Neural progenitor cell (in vitro differentiated cells): ENCODE measurements around the gene APBA3. TPM values are rescaled to one million over a fixed set of nuclear protein-coding genes. Genes with fewer than 3 reads are reported as not detected.

ENCODE experiments used
- DNase-seq: peaks from one replicate; pipeline ENCODE4 v3.0.0-alpha.2; 2016; ENCODE audit warnings: low spot score
- H2AFZ ChIP-seq: fragments of 200-600 bp; sonication (generic); replicated peaks from 2 replicates; pipeline ENCODE4 v1.6.1; 2016; ENCODE audit warnings: antibody characterized with exemption
- H3F3A ChIP-seq: fragments of 200-600 bp; sonication (generic); 2 replicates; pipeline ENCODE4 v1.6.1; 2016; ENCODE audit warnings: antibody characterized with exemption, low read depth
- H3K27ac ChIP-seq: fragments of 200-600 bp; sonication (generic); 2 replicates; pipeline ENCODE4 v1.5.1; 2016; ENCODE audit warnings: mild to moderate bottlenecking
- H3K27me3 ChIP-seq: fragments of 200-600 bp; sonication (generic); 2 replicates; pipeline ENCODE4 v1.6.1; 2016; ENCODE audit warnings: mild to moderate bottlenecking, moderate library complexity
- H3K36me3 ChIP-seq: fragments of 200-600 bp; sonication (generic); 2 replicates; pipeline ENCODE4 v1.5.1; 2016
- H3K4me1 ChIP-seq: fragments of 200-600 bp; sonication (generic); 2 replicates; pipeline ENCODE4 v1.6.1; 2016; ENCODE audit warnings: mixed run types
- H3K4me2 ChIP-seq: fragments of 200-600 bp; sonication (generic); 2 replicates; pipeline ENCODE4 v1.6.1; 2016
- H3K4me3 ChIP-seq: fragments of 200-600 bp; sonication (generic); 2 replicates; pipeline ENCODE4 v1.5.1; 2016
- H3K79me2 ChIP-seq: fragments of 200-600 bp; sonication (generic); 2 replicates; pipeline ENCODE4 v1.6.1; 2016; ENCODE audit warnings: low read depth
- H3K9ac ChIP-seq: fragments of 200-600 bp; sonication (generic); 2 replicates; pipeline ENCODE4 v1.6.1; 2016
- H3K9me3 ChIP-seq: fragments of 200-600 bp; sonication (generic); 2 replicates; pipeline ENCODE4 v1.5.1; 2016; ENCODE audit warnings: low read depth
- H4K20me1 ChIP-seq: fragments of 200-600 bp; sonication (generic); 2 replicates; pipeline ENCODE4 v1.6.1; 2016; ENCODE audit warnings: low read depth
- H3K27ac Mint-ChIP-seq: 3 replicates; pipeline ENCODE4 v1.8.0; 2021; ENCODE audit warnings: mixed read lengths
- H3K27me3 Mint-ChIP-seq: 2 replicates; pipeline ENCODE4 v1.8.0; 2022; ENCODE audit warnings: low read depth, mild to moderate bottlenecking, inconsistent platforms, moderate library complexity, mixed read lengths; ENCODE audit not compliant: insufficient read depth
- H3K36me3 Mint-ChIP-seq: 3 replicates; pipeline ENCODE4 v1.8.0; 2021; ENCODE audit warnings: mixed read lengths
- H3K4me1 Mint-ChIP-seq: 3 replicates; pipeline ENCODE4 v1.8.0; 2021; ENCODE audit warnings: mixed read lengths
- H3K4me3 Mint-ChIP-seq: 3 replicates; pipeline ENCODE4 v1.8.0; 2021; ENCODE audit warnings: mild to moderate bottlenecking, moderate library complexity, mixed read lengths
- H3K9me3 Mint-ChIP-seq: 3 replicates; pipeline ENCODE4 v1.8.0; 2020; ENCODE audit warnings: mixed read lengths
- EZH2 ChIP-seq: fragments of 200-600 bp; sonication (generic); IDR thresholded peaks from 2 replicates; pipeline ENCODE4 v1.6.1; 2017; ENCODE audit warnings: antibody characterized with exemption, mild to moderate bottlenecking, moderate library complexity
- EZH2phosphoT487 ChIP-seq: fragments of 200-600 bp; sonication (generic); IDR thresholded peaks from 2 replicates; pipeline ENCODE4 v1.6.1; 2017; ENCODE audit warnings: antibody characterized with exemption
- total RNA-seq: library from RNA; depleted of rRNA; stranded (reverse); fragments of >200 nt; gene quantifications from 2 replicates; pipeline ENCODE4 v1.2.3, GENCODE V29; 2015; ENCODE audit warnings: low replicate concordance
- TF ChIP-seq, protein P1 (sequence below): fragments of 200-600 bp; sonication (generic); IDR thresholded peaks from 2 replicates; pipeline ENCODE4 v1.5.1; 2017; ENCODE audit warnings: antibody characterized with exemption, mild to moderate bottlenecking

Gene APBA3
- total RNA-seq, 1 donor from 2014 or later = 17.3 TPM

DNA sequence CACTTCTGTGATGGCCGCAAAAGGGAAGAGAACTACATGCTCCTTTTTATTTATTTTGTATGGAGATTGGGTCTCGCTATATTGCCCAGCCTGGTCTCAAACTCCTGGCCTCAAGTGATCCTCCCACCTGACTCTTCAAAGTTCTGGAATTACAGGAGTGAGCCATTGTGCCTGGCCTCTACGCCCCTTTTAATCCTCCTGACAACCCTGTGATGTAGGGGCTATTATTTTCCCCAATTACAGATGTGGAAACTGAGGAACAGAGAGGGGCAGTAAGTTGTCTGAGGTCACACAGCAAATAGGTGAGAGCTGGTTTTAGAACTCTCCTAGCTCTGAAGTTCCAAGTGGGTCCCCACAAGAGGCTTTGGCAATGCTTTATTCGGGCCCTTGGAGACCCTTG, 41.6 kb downstream of the APBA3 start:
- Histone ChIP-seq H3K27me3 (peaks cover 6% of the 10 kb centered on the region), H3K27ac (no peak overlapping the region), H3K4me1 (peaks cover 31% of the 10 kb centered on the region), H3K9ac (no peak overlapping the region), H3K9me3 (no peaks in the 10 kb centered on the region), H3K4me3 (no peak overlapping the region), H3K4me2 (no peak overlapping the region), H3K36me3 (no peaks in the 10 kb centered on the region), H4K20me1 (peaks cover 7% of the 10 kb centered on the region), H3F3A (peaks cover 41% of the 10 kb centered on the region), H3K79me2 (no peaks in the 10 kb centered on the region), H2AFZ (no peak overlapping the region)
- peaks cover 25% of the 10 kb centered on the region for H3K27me3 Mint-ChIP-seq
- DNase-seq = no peak
- no peaks in the 10 kb centered on the region for H3K36me3 Mint-ChIP-seq
- no peak overlapping the region for H3K27ac Mint-ChIP-seq
- peaks cover 15% of the 10 kb centered on the region for H3K4me1 Mint-ChIP-seq
- H3K4me3 Mint-ChIP-seq = no peak overlapping the region
- no peak for TF ChIP-seq EZH2phosphoT487
- TF ChIP-seq, protein P1, sequence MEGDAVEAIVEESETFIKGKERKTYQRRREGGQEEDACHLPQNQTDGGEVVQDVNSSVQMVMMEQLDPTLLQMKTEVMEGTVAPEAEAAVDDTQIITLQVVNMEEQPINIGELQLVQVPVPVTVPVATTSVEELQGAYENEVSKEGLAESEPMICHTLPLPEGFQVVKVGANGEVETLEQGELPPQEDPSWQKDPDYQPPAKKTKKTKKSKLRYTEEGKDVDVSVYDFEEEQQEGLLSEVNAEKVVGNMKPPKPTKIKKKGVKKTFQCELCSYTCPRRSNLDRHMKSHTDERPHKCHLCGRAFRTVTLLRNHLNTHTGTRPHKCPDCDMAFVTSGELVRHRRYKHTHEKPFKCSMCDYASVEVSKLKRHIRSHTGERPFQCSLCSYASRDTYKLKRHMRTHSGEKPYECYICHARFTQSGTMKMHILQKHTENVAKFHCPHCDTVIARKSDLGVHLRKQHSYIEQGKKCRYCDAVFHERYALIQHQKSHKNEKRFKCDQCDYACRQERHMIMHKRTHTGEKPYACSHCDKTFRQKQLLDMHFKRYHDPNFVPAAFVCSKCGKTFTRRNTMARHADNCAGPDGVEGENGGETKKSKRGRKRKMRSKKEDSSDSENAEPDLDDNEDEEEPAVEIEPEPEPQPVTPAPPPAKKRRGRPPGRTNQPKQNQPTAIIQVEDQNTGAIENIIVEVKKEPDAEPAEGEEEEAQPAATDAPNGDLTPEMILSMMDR = no peak
- TF ChIP-seq EZH2 = no peak
- H3K9me3 Mint-ChIP-seq = no peaks in the 10 kb centered on the region

DNA sequence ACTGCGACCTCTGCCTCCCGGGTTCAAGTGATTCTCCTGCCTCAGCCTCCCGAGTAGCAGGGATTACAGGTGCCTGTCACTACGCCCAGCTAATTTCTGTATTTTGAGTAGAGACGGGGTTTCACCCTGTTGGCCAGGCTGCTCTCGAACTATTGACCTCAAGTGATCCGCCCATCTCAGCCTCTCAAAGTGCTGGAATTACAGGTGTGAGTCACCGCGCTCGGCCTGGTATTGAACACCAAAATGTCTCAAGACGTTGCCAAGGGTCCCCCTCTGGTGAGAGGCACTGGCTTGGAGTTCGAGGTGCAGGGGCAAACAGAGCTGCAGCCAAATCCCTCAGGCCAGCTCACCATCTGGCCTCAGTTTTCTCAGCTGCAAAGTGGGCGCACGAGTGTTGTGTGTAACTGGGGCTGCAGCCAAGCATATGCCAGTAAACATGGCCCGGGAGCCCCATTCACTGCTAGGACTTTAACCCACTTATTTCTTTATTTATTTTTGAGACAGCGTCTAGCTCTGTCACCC, 45.3 kb downstream of the APBA3 start:
- H3K36me3 ChIP-seq = no peaks in the 10 kb centered on the region
- H3K4me3 ChIP-seq = no peak overlapping the region
- no peak overlapping the region for H2AFZ ChIP-seq
- no peak overlapping the region for H3K9ac ChIP-seq
- H3K4me1 ChIP-seq = peaks cover 4% of the 10 kb centered on the region
- H3K4me2 ChIP-seq = no peak overlapping the region
- H3K27ac Mint-ChIP-seq = no peak overlapping the region
- no peak overlapping the region for H3K4me3 Mint-ChIP-seq
- no peak for DNase-seq
- H3K27ac ChIP-seq = no peak overlapping the region
- H3K9me3 ChIP-seq = no peaks in the 10 kb centered on the region
- peaks cover 9% of the 10 kb centered on the region for H3K4me1 Mint-ChIP-seq
- no peaks in the 10 kb centered on the region for H3K36me3 Mint-ChIP-seq
- TF ChIP-seq, protein P1 = no peak
- TF ChIP-seq EZH2phosphoT487 (no peak), EZH2 (no peak)
- no peaks in the 10 kb centered on the region for H3K79me2 ChIP-seq
- no peaks in the 10 kb centered on the region for H3K9me3 Mint-ChIP-seq
- H3K27me3 Mint-ChIP-seq = peaks cover 6% of the 10 kb centered on the region
- no peaks in the 10 kb centered on the region for H4K20me1 ChIP-seq
- H3F3A ChIP-seq = peaks cover 19% of the 10 kb centered on the region
- H3K27me3 ChIP-seq = no peaks in the 10 kb centered on the region

DNA sequence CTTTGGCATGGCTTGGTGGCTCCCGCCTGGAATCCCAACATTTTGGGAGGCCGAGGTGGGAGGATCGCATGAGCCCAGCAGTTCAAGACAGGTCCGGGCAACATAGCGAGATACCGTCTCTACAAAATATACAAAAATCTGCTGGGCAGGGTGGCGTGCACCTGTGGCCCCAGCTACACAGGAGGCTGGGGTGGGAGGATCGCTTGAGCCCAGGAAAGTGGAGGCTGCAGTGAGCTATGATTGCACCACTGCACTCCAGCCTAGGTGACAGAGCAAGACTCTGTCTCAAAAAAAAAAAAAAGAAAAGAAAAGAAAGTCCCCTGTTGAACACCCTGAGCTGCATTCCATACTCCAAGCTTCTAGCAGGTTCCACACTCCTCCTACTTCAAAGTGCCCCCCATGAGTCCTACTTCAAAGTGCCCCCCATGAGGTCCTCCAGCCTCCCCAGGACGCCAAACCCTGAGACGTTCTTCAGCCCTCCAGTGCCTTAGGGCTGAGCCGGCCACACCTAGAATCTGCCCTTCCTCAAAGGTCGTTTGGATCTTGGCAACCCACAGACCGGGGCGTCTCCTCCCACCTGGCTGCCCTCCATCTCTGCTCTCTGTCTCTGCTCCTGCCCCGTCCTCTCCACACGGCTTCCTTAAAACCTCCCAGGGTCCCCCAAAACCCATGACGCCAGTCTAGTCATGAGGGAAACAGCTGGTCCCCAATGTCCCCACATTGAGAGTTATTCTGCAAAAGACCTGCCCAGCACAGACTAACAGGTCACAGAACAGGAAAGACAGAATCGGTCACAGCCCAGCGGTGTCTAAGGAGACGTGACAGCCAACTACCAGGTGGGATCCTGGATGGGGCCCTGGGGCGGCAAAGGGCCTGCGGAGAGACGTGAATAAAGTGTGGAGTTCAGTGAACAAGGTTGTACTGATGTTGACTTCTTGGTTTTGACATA, 48.6 kb downstream of the APBA3 start:
- Mint-ChIP-seq H3K4me3 (no peak overlapping the region), H3K27ac (no peak overlapping the region)

More for the DNA sequence above, 48.6 kb downstream of the APBA3 start:
- Histone ChIP-seq H3K4me2 (no peak overlapping the region), H2AFZ (no peak overlapping the region), H3K4me3 (no peak overlapping the region), H4K20me1 (no peaks in the 10 kb centered on the region), H3K27me3 (no peaks in the 10 kb centered on the region), H3K36me3 (no peaks in the 10 kb centered on the region), H3F3A (peaks cover 3% of the 10 kb centered on the region), H3K27ac (no peak overlapping the region), H3K4me1 (peaks cover 9% of the 10 kb centered on the region), H3K9me3 (no peaks in the 10 kb centered on the region), H3K79me2 (no peaks in the 10 kb centered on the region), H3K9ac (no peak overlapping the region)
- peaks cover 6% of the 10 kb centered on the region for H3K4me1 Mint-ChIP-seq
- no peak for DNase-seq
- H3K27me3 Mint-ChIP-seq = no peaks in the 10 kb centered on the region
- no peaks in the 10 kb centered on the region for H3K9me3 Mint-ChIP-seq
- TF ChIP-seq EZH2 = no peak
- TF ChIP-seq, protein P1 = no peak
- TF ChIP-seq EZH2phosphoT487 = no peak
- H3K36me3 Mint-ChIP-seq = no peaks in the 10 kb centered on the region
